Activated T-cell treated with anti-CD3 and anti-CD28 coated beads, Interleukin-2, amount 50 U/mL, for 24 hours (primary cell): ENCODE data around the gene PDIA2.
A peak's percentile ranks its signal among the peaks of the same experiment; 100 is the strongest.

Experiments
- DNase-seq: peaks from one replicate; pipeline ENCODE4 v3.0.0-alpha.2; 2020
- H3K27ac Mint-ChIP-seq: 2 replicates; pipeline ENCODE4 v1.8.0; 2020; ENCODE audit warnings: mild to moderate bottlenecking, mixed read lengths
- H3K27me3 Mint-ChIP-seq: 2 replicates; pipeline ENCODE4 v1.8.0; 2020; ENCODE audit warnings: mixed read lengths
- H3K36me3 Mint-ChIP-seq: 2 replicates; pipeline ENCODE4 v1.8.0; 2020; ENCODE audit warnings: low read depth, mixed read lengths
- H3K4me1 Mint-ChIP-seq: 2 replicates; pipeline ENCODE4 v1.8.0; 2020; ENCODE audit warnings: low read depth, mixed read lengths
- H3K4me3 Mint-ChIP-seq: 2 replicates; pipeline ENCODE4 v1.8.0; 2020; ENCODE audit warnings: mild to moderate bottlenecking, moderate library complexity, mixed read lengths
- H3K9me3 Mint-ChIP-seq: 2 replicates; pipeline ENCODE4 v1.8.0; 2020; ENCODE audit warnings: mixed read lengths

PDIA2 gene

DNA sequence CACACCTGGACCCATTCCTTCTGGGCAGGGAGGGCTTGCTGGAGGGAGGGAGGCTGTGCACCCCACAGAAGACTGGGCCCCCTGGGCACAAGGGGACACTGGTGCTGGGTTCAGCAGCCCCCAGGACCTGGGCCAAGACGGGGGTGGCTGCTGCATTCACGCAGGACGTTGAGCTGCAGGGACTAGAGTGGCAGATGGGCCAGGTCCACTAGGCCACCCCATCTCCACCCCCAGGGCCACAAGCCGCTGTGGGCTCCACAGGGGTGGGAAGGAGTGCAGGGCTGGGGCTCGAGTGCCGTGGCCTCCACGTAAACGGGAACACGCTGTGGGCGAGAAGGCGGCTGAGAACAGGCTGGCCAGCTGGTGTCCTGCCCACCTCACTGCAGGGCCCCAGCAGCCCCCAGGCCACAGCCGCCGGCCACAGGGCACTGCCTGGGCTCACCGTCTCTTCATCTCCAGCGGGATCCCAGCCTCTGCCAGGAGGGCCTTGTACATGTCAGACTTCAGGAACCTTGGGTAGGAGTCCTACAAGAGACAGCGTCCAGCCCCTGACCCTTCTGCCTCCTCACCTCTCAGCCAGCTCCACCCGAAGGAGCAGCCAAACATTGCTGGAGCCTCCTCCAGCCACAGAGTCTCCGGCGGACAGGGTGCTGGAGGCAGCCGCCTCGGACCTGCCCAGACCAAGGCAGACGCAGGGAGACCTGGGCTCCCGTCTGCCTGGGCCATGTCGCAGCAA lies 13.7 kb upstream of the PDIA2 start:
- no peak for DNase-seq
- no peak overlapping the region for H3K4me3 Mint-ChIP-seq
- H3K27ac Mint-ChIP-seq = no peak overlapping the region
- peaks cover 1% of the 10 kb centered on the region for H3K27me3 Mint-ChIP-seq
- H3K9me3 Mint-ChIP-seq = no peaks in the 10 kb centered on the region
- H3K36me3 Mint-ChIP-seq = peaks cover 3% of the 10 kb centered on the region
- peaks cover 2% of the 10 kb centered on the region for H3K4me1 Mint-ChIP-seq

DNA sequence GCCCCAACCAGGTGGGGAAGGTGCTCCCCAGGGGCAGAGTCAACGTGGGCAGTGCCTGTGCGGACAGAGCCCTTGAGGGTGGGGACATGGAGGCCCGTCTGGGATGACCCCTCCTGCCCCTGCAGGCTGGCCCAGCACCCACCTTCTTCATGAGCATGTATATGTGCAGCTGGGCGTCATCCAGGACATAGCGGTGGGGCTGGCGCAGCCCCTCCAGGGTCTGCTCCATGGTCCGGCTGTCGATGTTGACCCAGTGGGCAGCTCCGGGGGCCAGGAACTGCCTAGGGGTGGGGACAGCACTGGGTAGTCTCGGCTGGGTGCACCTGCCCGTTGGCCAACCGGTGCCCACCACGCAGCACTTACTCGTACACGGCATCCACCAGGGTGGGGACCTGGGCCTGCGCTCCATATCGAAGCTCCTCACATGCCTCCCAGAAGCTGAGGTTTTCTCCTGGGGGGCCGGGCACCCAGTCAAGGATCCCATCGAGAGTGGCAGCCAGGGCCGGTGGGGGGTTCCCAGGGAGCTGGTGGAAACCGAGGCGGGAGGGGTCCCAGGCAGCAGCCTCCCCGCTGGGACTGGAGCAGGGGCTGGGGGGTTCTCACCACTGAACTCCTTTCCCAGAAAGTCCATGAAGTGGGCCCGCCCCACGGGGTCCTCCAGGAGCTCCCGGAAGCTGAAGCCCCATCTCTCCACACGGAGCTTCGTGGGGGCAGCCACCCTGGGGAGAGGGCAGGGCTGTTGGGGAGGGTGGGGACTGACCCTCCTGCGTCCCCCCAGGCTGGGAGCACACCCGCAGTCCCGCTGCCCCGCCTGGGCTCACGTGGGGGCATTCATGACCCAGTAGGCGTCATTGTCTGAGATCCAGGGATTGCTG lies 12.3 kb upstream of the PDIA2 start:
- Mint-ChIP-seq H3K27ac (no peak overlapping the region), H3K4me1 (peaks cover 5% of the 10 kb centered on the region), H3K4me3 (no peak overlapping the region), H3K27me3 (peaks cover 13% of the 10 kb centered on the region), H3K9me3 (no peaks in the 10 kb centered on the region), H3K36me3 (no peaks in the 10 kb centered on the region)
- DNase-seq = no peak

DNA sequence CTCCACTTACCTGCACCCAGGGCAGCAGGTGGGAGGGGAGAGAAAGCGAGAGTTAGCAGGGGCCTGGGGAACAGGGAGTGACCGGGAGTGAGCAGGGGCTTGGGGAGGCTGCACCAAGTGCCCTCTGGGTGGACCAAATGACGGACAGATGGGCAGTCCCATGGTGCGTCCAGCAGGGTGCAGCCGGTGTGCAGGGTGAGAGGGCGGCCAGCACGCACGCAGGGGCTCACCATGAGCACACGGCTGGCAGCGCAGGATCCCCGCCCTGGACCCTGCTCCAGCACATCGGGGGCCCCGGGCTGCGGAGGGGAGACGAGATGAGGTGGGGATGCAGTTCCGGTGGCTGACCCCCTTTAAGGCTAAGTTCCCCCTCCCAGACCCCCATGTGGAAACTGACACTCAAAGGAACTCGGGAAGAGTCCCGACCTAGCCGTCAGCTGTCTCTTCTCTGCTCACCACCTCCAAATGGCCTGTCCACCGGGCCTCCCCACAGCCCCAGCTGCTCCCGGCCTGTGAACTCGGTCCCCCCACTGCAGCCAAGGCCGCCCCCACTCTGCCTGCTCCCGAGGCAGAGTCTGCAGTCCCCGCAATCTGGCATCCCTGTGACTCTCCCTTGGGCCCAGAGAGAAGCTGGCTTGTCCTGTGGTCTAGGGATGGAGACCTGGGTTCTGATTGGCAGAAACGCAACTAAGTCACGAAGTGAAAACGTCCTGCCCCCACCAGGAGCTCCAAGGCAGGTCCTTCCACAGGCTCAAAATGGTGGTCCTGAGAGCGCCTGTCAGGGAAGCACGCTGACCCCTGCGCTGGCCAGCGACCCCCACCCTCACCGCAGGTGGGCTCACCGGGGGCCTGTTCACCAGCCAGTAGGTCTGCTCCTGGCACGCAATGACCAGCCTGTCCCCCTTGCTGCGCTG lies 10.1 kb upstream of the PDIA2 start:
- H3K4me3 Mint-ChIP-seq = no peak overlapping the region
- no peak for DNase-seq
- peaks cover 27% of the 10 kb centered on the region for H3K27me3 Mint-ChIP-seq
- H3K36me3 Mint-ChIP-seq = no peaks in the 10 kb centered on the region
- H3K27ac Mint-ChIP-seq = no peak overlapping the region
- H3K9me3 Mint-ChIP-seq = no peaks in the 10 kb centered on the region
- H3K4me1 Mint-ChIP-seq = peaks cover 6% of the 10 kb centered on the region

DNA sequence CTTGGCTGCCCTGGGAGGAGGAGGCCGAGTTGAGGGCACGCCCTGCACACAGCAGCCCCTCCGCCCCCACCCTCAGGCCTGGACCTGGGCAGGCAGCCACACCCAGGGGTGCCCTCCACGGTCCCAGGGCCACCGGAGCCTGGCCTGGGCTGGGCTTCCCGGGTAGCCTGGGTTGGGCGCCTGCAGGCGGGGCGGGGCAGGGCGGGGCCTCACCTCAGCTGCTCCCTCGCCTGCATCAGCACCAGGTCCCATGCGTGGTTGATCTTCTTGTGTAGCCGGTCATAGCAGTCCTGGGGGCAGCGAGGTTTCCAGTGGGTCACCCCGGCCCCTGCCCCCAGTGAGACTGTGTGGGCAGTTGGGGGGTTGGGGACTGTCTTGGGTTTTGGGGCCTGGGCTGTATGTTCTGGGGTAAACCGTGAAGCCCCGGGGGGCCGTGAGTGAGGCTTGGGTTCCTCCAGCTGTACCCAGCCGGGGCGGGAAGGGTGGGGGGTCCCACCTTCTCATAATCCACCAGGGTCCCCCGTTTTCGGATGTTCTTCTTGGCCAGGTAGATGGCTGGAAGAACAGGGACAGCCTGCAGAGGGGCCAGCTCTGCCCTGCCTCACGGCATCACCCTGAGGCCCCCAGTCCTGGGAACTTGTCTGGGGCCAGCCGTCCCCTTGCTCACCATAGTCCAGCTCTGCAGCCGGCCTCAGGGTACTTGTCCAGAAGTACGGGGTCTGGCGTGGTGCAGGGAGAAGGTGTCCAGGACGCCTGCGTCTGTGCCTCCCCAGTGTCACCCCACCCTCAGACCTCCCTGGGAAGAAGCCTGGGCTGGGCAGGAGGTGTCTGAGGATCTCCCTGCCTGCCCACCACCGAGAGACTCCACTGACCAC lies 9.2 kb upstream of the PDIA2 start:
- Mint-ChIP-seq H3K27me3 (peaks cover 28% of the 10 kb centered on the region), H3K4me3 (no peak overlapping the region), H3K36me3 (no peaks in the 10 kb centered on the region), H3K9me3 (no peaks in the 10 kb centered on the region), H3K4me1 (peaks cover 7% of the 10 kb centered on the region), H3K27ac (no peak overlapping the region)
- no peak for DNase-seq

DNA sequence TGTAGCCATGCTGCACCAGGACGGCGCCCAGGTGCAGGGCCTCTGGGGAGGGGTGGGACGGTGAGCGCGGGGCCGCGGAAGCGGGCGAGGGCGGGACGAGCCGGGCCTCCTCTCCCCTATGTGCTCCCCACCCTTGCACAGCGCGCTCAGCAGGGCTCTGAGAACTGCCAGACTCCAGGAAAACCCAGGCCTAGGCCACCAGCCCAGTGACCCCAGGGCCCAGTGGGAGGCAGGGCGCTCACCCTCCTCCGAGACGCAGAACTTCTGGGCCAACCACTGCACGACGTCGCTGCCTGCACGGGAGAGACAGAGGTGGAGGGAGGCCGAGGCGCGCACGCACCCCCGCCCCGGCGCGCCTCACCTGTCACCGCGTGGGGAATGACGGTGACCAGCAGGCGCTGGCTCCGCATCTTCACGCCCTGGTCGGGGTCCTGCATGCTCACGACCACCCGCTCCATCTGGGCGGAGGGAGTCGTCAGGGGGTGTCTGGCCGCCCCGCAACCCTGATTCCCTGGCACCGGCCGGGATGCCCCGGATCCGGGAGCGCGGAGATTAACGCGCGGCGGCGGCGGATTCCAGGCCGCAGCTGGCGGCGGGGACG lies 7.8 kb upstream of the PDIA2 start:
- H3K27me3 Mint-ChIP-seq = peaks cover 36% of the 10 kb centered on the region
- no peaks in the 10 kb centered on the region for H3K9me3 Mint-ChIP-seq
- DNase-seq = peak; percentile 47
- no peaks in the 10 kb centered on the region for H3K36me3 Mint-ChIP-seq
- H3K27ac Mint-ChIP-seq = no peak overlapping the region
- peaks cover 10% of the 10 kb centered on the region for H3K4me1 Mint-ChIP-seq
- peak overlapping the region; percentile 46 for H3K4me3 Mint-ChIP-seq

DNA sequence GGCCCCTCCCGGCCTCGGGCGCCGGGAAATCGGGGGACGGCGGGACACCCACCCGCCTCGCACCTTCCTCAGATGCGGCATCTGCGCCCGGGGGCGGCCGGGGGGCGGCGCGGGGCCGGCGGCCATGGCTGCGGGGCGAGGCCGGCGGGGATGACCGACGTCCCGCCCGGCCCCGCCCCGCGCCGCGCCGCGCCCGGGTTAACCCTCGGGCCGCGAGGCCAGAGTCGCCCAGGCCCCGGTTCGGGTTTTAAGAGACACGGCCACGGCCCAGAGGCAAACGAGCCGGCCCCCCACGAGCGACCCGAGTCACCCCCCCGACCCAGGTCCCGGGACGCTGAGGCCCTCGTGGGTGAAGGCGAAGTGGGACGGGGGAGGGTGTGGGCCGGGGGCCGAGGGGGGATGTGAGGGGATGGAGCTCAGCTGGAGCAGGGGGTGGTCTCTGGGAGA lies 7.2 kb upstream of the PDIA2 start, which contains the start of gene RGS11:
Gene RGS11 (minus strand): TSS at position 159 of the 447 bp plus-strand sequence. CDS start 33 bp downstream, at position 126.
- no peaks in the 10 kb centered on the region for H3K9me3 Mint-ChIP-seq
- DNase-seq = no peak
- H3K27ac Mint-ChIP-seq = no peak within 1 kb of the TSS
- peaks cover 37% of the 10 kb centered on the region for H3K27me3 Mint-ChIP-seq
- H3K36me3 Mint-ChIP-seq = no peaks in the 10 kb centered on the region
- H3K4me1 Mint-ChIP-seq = peaks cover 10% of the 10 kb centered on the region
- H3K4me3 Mint-ChIP-seq = peak within 1 kb of the TSS; percentile 46

DNA sequence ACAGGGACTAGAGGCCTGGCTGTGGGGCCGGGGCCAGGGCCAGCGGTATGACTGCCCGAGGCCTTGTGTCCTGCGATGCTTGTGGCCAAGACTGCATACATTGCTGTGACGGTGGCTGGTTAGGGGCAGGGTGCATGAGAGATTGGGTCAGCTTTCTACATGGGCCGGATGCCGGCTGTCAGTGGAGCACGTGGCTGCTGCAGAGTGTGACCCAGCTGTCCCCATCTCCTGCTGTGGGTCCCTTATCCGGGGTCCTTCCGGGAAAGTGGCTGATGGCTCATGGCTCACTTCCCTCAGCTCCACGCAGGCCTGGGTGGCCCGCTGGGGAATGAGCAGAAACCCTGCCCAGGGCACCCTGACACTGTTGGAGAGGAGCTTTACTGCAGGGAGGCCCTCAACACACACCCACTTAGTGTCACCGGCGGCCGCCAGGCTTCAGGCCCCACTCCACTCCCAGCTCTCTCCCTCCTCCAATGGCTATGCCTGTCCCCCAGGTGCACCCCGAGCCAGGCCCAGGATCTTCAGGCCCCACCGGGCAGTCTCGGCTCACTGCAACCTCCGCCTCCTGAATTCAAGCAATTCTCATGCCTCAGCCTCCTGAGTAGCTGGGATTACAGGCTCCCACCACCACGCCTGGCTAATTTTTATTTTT lies 6.4 kb upstream of the PDIA2 start:
- Mint-ChIP-seq H3K27ac (no peak overlapping the region), H3K36me3 (no peaks in the 10 kb centered on the region), H3K27me3 (peaks cover 39% of the 10 kb centered on the region), H3K9me3 (no peaks in the 10 kb centered on the region), H3K4me1 (peaks cover 12% of the 10 kb centered on the region), H3K4me3 (peak overlapping the region; percentile 35)
- DNase-seq = no peak

DNA sequence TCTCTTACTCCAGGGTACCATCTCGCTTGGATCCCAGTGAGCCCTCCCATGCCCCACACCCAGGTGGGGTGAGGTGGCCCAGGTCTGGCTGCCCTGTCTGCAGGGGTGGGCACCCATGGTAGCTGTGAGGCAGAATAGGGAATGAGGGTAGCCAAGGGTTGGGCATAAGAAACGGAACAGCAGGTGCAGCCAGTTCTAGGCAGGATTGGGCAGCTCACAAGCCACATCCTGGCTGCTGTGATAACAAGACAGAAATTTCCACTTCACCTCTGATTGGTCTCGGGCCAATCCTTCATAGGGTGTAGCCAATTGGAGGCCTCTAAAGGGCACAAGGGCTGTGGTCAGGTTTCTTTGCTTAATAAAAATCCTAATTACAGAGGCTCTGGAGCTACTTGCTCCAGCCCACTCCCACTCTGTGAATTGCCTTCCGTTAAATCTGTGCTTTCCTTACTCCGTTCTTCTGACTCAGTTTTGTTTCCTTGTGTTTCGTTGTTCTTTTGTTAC lies 4.0 kb upstream of the PDIA2 start:
- Mint-ChIP-seq H3K36me3 (no peaks in the 10 kb centered on the region), H3K9me3 (no peaks in the 10 kb centered on the region), H3K4me3 (no peak overlapping the region), H3K4me1 (peaks cover 12% of the 10 kb centered on the region), H3K27ac (no peak overlapping the region), H3K27me3 (peaks cover 46% of the 10 kb centered on the region)
- no peak for DNase-seq

DNA sequence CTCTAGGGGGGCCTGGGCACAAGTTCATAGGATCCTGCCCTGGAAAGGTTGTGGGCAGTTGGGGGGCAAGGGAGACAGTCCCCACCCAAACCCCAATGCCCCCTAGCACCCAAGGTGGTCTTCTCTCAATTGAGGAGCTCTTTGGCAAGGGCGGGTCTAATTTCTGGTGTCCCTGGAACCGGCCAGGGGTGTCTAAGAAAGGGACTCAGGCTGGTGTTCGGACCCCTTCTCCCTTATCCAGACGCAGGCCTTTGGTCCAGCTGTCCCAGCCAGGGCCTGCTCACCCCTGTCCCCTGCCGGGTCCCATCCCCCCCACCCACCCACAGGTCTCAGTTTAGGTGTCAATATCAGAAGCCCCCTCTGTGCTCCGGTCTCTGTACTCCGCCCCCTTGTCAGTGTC lies 3.4 kb upstream of the PDIA2 start:
- Mint-ChIP-seq H3K36me3 (no peaks in the 10 kb centered on the region), H3K27me3 (peaks cover 41% of the 10 kb centered on the region), H3K4me1 (peaks cover 12% of the 10 kb centered on the region), H3K27ac (no peak overlapping the region), H3K4me3 (no peak overlapping the region), H3K9me3 (no peaks in the 10 kb centered on the region)
- no peak for DNase-seq

DNA sequence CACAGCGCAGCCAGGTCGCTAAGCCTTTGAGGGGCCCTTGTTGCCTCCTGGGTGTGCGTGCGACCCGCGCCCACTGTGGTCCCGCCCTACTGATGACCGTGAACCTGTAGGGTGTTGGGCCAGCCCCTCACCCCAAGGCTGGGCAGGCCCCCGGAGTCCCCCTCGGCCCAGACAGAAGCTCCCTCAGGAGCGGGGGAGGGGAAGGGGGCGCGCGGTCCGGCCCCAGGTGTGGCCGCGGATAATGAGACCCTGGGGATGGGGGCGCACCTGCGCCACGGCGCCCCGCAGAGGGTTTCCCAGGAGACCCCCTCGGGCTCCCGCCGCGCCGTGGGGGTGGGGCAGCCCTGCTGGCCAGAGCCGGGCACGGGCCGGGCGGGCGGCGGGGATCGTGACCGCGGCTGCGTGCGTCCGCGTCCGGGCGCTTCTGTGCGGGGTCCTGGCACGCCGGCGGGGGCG lies 2.9 kb upstream of the PDIA2 start:
- Mint-ChIP-seq H3K36me3 (no peaks in the 10 kb centered on the region), H3K4me3 (peak overlapping the region; percentile 41), H3K4me1 (peaks cover 12% of the 10 kb centered on the region), H3K27me3 (peaks cover 36% of the 10 kb centered on the region), H3K9me3 (no peaks in the 10 kb centered on the region), H3K27ac (no peak overlapping the region)
- DNase-seq = no peak

DNA sequence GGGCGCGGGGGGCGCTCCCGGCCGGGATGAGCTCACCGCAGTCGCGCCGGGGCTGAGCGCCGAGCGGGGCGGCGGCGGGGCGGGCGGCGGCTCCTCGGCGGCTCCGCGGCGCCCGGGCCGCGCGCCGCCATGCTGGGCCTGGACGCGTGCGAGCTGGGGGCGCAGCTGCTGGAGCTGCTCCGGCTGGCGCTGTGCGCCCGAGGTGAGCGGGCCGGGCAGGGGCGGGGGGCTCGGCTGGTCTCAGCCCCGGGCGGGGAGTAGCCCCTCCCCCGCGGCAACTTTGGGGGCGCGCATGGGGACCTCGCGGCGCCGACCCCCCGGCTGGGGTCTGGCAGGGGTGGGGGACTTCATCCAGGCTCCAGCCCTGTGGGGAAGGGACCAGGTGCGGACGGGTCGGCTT lies 2.4 kb upstream of the PDIA2 start, which contains the start of gene ARHGDIG:
Gene ARHGDIG (plus strand): TSS at position 40 of the 400 bp plus-strand sequence. CDS start 90 bp downstream, at position 130.
- DNase-seq = no peak
- Mint-ChIP-seq H3K4me1 (peaks cover 9% of the 10 kb centered on the region), H3K4me3 (peak within 1 kb of the TSS; percentile 41), H3K27ac (no peak within 1 kb of the TSS), H3K27me3 (peaks cover 33% of the 10 kb centered on the region), H3K9me3 (no peaks in the 10 kb centered on the region), H3K36me3 (no peaks in the 10 kb centered on the region)

DNA sequence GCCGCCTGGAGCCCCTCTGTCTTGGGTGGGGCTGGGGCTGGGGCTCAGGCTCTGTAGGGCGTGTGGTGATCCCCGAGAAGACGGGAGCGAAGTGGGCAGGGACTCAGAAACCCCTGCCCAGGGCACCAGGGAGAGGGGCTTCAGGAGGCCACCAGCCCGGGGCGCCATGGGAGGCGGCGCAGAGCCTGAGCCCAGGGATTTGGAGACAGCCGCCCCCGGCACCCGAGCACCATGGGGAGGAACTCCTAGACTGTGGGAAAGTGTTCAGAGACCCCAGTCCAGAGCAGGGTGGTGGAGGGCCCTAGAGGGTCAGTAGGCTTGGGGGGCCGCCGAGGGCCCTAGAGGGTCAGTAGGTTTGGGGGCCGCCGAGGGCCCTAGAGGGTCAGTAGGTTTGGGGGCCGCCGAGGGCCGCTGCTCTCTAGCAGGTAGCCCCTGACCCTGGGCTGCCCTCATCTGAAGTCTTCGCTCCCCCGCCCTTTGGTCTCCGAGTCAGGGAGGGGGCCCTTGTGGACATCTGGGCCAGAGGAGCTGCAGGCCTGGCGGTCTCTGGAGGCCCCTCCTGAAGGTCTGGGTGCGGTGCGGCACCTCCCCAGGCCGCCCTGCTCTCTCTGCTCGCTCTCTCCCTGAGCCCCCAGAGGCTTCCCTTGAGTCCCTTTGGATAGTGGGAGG lies 1.8 kb upstream of the PDIA2 start:
- peaks cover 32% of the 10 kb centered on the region for H3K27me3 Mint-ChIP-seq
- H3K4me3 Mint-ChIP-seq = no peak overlapping the region
- no peak for DNase-seq
- no peaks in the 10 kb centered on the region for H3K9me3 Mint-ChIP-seq
- no peak overlapping the region for H3K27ac Mint-ChIP-seq
- peaks cover 8% of the 10 kb centered on the region for H3K4me1 Mint-ChIP-seq
- H3K36me3 Mint-ChIP-seq = no peaks in the 10 kb centered on the region
